HG03558 (cell line): ENCODE measurements around the gene SDHC.
A peak's percentile ranks its signal among the peaks of the same experiment; 100 is the strongest.
"Not testable (repeated sequence)": the region's sequence is repeated elsewhere in the genome, so short reads cannot be mapped to it uniquely, and the experiment has no call there.

ENCODE experiments used
- ATAC-seq: cut with Tn5 transposase; IDR thresholded peaks from one replicate; pipeline ENCODE4 v1.9.1; 2021; ENCODE audit warnings: moderate number of reproducible peaks; ENCODE audit not compliant: unreplicated experiment; ENCODE audit errors: extremely low read depth

The SDHC gene

DNA sequence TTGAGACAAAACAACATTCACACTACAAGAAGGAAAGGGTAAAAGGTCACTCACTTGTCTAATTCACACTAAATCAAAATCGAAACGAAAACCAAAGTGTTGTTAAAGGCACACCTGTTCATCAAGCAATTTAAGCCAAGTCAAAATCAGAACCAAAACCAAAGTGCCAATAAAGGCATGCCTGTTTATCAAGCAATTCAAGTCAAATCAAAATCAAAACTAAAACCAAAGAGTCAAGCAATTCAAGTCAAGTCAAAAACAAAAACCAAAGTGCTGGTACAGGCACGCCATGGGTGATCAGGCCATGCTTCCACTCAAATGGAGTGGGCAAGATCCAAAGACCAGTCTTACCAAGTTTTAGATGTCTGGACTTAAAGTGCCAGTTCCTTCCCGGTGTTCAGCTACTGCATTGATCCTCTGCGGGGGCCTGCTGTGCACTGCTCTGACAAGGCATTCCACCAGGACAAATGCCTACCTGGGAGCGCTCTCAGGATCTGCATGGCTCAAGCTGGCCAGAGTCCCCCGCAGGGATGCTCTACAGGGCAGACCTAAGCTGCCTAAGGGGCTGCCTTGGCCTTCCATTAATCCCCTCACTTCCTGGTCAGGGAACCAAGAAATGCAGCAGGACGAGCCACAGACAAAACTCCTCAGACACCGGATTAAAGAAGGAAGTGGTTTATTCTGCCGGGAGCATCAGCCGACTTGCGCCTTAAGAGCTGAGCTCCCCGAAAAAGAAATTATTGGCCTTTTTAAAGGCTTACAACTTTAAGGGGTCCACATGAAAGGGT, 95.9 kb downstream of the SDHC start:
- ATAC-seq: peak; percentile 43

DNA sequence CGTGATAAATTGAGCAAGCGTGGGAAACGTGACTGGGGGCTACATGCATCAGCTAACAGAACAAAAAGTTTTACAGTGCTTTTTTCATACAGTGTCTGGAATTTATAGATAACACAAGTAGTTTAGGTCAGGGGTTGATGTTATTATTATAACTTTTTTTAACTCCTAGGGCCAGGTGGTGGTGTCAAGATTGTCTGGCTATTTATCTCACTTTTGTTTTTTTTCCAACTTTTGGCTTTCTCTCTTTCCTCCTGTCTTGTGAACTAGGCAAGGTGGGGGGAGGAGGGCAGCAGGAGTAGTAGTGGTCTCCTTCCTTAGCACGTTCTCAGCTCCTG, 96.4 kb downstream of the SDHC start:
- ATAC-seq: not testable (repeated sequence)
